Left lung (tissue), 8 donors: ENCODE measurements around the gene LCE2A. TPM values are rescaled to one million over a fixed set of nuclear protein-coding genes. Genes with fewer than 3 reads are reported as not detected.

ENCODE experiments used
- polyA plus RNA-seq, 6 donors: library from polyadenylated mRNA; unstranded; fragments of 120-200 nt; gene quantifications; one replicate each; pipeline ENCODE4 v1.2.1, GENCODE V29; 2013; ENCODE audit not compliant: insufficient read length in 6 of 6
- total RNA-seq, 2 donors: library from RNA; stranded (reverse); fragmentation: NEBNext Ultra II Directional; extraction: Animal tissue kit (Norgen Biotek cat#: 25700); gene quantifications; one replicate each; pipeline ENCODE4 v1.2.1, GENCODE V29; 2021
- donor health status: DM: no; HTN: yes; CAD: no.
- donor health status: DM: no; HTN: no; CAD: no.

The LCE2A gene
- total and polyA plus RNA-seq, 8 donors, result not detected

Other genes with a start within 250 kb of the LCE2A start
- gene LCE5A, start 187.5 kb upstream of the LCE2A start, total RNA-seq, result not detected
- gene LCE5A, start 187.5 kb upstream of the LCE2A start, polyA plus RNA-seq, result not detected
- gene CRCT1, start 183.9 kb upstream of the LCE2A start, total RNA-seq, result not detected
- gene CRCT1, start 183.9 kb upstream of the LCE2A start, polyA plus RNA-seq, result not detected
- not detected for gene LCE3E, start 131.6 kb upstream of the LCE2A start, total RNA-seq
- gene LCE3E, start 131.6 kb upstream of the LCE2A start, polyA plus RNA-seq, result not detected
- gene LCE3D, start 117.8 kb upstream of the LCE2A start, total RNA-seq, result not detected
- not detected for gene LCE3D, start 117.8 kb upstream of the LCE2A start, polyA plus RNA-seq
- not detected for gene LCE3C, start 98.1 kb upstream of the LCE2A start, total RNA-seq
- gene LCE3C, start 98.1 kb upstream of the LCE2A start, polyA plus RNA-seq, result not detected
- not detected for gene LCE3B, start 84.5 kb upstream of the LCE2A start, total RNA-seq
- not detected for gene LCE3B, start 84.5 kb upstream of the LCE2A start, polyA plus RNA-seq
- gene LCE3A, start 75.2 kb upstream of the LCE2A start, total RNA-seq, result not detected
- gene LCE3A, start 75.2 kb upstream of the LCE2A start, polyA plus RNA-seq, result not detected
- gene LCE2D, start 35.0 kb upstream of the LCE2A start, total RNA-seq, result not detected
- not detected for gene LCE2D, start 35.0 kb upstream of the LCE2A start, polyA plus RNA-seq
- not detected for gene LCE2C, start 23.1 kb upstream of the LCE2A start, total RNA-seq
- not detected for gene LCE2C, start 23.1 kb upstream of the LCE2A start, polyA plus RNA-seq
- not detected for gene LCE2B, start 12.2 kb upstream of the LCE2A start, total RNA-seq
- gene LCE2B, start 12.2 kb upstream of the LCE2A start, polyA plus RNA-seq, result not detected
- gene LCE4A, start 9.8 kb downstream of the LCE2A start, total RNA-seq, result not detected
- gene LCE4A, start 9.8 kb downstream of the LCE2A start, polyA plus RNA-seq, result not detected
- gene KPRP, start 59.7 kb downstream of the LCE2A start, total RNA-seq, result not detected
- gene KPRP, start 59.7 kb downstream of the LCE2A start, polyA plus RNA-seq, result not detected
- not detected for gene LCE1F, start 76.8 kb downstream of the LCE2A start, total RNA-seq
- gene LCE1F, start 76.8 kb downstream of the LCE2A start, polyA plus RNA-seq, result not detected
- not detected for gene LCE1E, start 87.9 kb downstream of the LCE2A start, total RNA-seq
- gene LCE1E, start 87.9 kb downstream of the LCE2A start, polyA plus RNA-seq, result not detected
- gene LCE1D, start 98.4 kb downstream of the LCE2A start, total RNA-seq, result not detected
- not detected for gene LCE1D, start 98.4 kb downstream of the LCE2A start, polyA plus RNA-seq
- not detected for gene LCE1C, start 108.3 kb downstream of the LCE2A start, total RNA-seq
- not detected for gene LCE1C, start 108.3 kb downstream of the LCE2A start, polyA plus RNA-seq
- not detected for gene LCE1B, start 113.6 kb downstream of the LCE2A start, total RNA-seq
- not detected for gene LCE1B, start 113.6 kb downstream of the LCE2A start, polyA plus RNA-seq
- gene LCE1A, start 129.1 kb downstream of the LCE2A start, total RNA-seq, result not detected
- not detected for gene LCE1A, start 129.1 kb downstream of the LCE2A start, polyA plus RNA-seq
- not detected for gene LCE6A, start 144.5 kb downstream of the LCE2A start, total RNA-seq
- not detected for gene LCE6A, start 144.5 kb downstream of the LCE2A start, polyA plus RNA-seq
- gene LCE7A, start 161.7 kb downstream of the LCE2A start, total RNA-seq, result not detected
- not detected for gene LCE7A, start 161.7 kb downstream of the LCE2A start, polyA plus RNA-seq
- gene SMCP, start 180.0 kb downstream of the LCE2A start, total RNA-seq, result not detected
- gene SMCP, start 180.0 kb downstream of the LCE2A start, polyA plus RNA-seq, result not detected
- under 1 TPM in 1 of 2 donors, not detected in 1; 0.12 TPM for gene IVL, start 210.2 kb downstream of the LCE2A start, total RNA-seq
- gene IVL, start 210.2 kb downstream of the LCE2A start, polyA plus RNA-seq, result not detected
- not detected for gene SPRR5, start 248.9 kb downstream of the LCE2A start, total RNA-seq
- not detected for gene SPRR5, start 248.9 kb downstream of the LCE2A start, polyA plus RNA-seq